Measurements from ENCODE around the gene XPC. TPM values are rescaled to one million over a fixed set of nuclear protein-coding genes. Genes with fewer than 3 reads are reported as not detected.

The XPC gene
- total RNA-seq, 5 donors from 2014 or later (not counting 1 experiment from before 2014, with no cell fraction given) = 67.8 to 90.7 (median 76.9) TPM

DNA sequence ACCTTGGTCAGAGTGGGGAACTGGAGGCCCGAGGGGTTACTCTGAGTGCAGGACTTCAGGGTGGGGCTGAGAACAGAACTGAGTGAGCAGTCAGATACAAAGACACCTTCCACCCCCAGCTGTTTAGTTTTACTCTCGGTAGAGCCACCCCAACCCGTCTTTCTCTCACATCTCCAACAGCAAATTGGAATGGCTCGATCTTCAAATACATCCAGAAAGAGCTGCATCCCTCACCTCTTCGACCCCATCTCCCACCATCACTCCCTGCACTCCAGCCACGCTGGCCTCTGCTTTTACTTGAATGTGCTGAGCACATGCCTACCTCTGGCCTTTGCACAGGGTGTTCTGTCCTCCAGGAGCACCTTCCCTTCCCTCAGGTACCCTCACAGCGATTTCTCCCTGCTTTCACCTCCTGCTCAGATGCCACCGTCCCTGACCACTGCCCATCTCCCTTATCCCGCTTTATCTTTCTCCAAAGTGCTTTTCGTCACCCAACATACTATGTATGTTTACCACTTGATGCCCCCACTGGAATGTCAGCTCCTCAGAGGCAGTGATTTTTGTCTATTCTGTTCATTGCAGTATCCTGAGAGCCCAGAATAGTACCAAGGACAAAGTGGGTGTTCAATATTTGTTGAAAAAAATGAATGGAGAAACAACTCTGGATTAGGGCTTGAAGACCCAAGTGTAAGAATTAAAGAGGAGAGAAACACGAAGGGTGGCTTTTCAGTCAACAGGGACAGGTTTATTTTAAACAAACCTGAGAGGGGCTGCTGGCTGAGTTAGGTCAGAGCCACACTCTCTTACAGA is 58.1 kb downstream of the XPC start:
- POLR2A ChIA-PET = no interaction called here

DNA sequence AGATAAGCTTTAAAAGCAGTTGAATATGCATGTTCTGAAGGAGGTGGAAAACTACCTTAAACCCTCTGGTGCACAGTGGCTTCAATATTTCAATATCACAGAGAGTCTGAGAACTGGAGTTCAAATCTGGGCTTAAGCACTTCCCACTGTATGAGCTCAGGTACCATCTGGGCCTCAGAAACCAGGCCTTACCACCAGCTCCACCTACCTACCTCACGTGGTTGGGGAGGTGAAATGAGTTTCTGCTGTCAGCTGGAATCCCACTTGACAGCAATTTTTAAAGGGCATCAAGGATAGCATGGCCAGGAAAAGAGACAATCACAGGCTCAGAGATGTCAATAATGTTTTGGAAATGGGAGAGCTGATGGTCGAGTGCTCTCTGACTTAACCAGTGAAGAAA is 58.8 kb downstream of the XPC start:
- Histone ChIP-seq H3K9me3 (no peaks in the 10 kb centered on the region), H3K27ac (ENCODE audit: low read length) (no peak overlapping the region), H3K4me1 (ENCODE audit: control insufficient read depth in 1 of 2, extremely low read depth in 1 of 2, insufficient read depth in 2 of 2, low read length in 2 of 2) (peaks cover 8 to 13% of the 10 kb centered on the region in 2 experiments), H3K27me3 (replicated peaks in 1 of 2; ENCODE audit: control insufficient read depth in 2 of 2, extremely low read depth in 1 of 2, insufficient read depth in 2 of 2, low read length in 1 of 2) (no peaks in the 10 kb centered on the region), H3K36me3 (ENCODE audit: control insufficient read depth in 2 of 2, extremely low read depth in 1 of 2, insufficient read depth in 1 of 2, low read length in 1 of 2) (peaks cover 10 to 43% of the 10 kb centered on the region in 2 donors), H3K4me3 (ENCODE audit: control insufficient read depth in 1 of 2, extremely low read depth in 1 of 2, low read length in 1 of 2) (no peak overlapping the region)
- DNase-seq (no peak), ATAC-seq (replicated peaks in 1 of 4) (no peak)
- H3K27ac Mint-ChIP-seq = no peak overlapping the region
- POLR2A ChIA-PET = no interaction called here
- peaks cover 27 to 35% (median 28%) of the 10 kb centered on the region in 3 donors for H3K4me1 Mint-ChIP-seq
- peaks cover 32% of the 10 kb centered on the region for H3K36me3 Mint-ChIP-seq
- H3K4me3 Mint-ChIP-seq = no peak overlapping the region
- no peaks in the 10 kb centered on the region for H3K27me3 Mint-ChIP-seq
- CTCF ChIA-PET = no interaction called here
- 100% methylated on average over 1 of the region's 2 CpGs for WGBS (ENCODE audit: insufficient coverage)
- no peaks in the 10 kb centered on the region for H3K9me3 Mint-ChIP-seq

More for the DNA sequence above, 58.1 kb downstream of the XPC start:
- no peak overlapping the region for H3K27ac ChIP-seq (ENCODE audit: low read length)
- H3K9me3 ChIP-seq = no peaks in the 10 kb centered on the region
- no peak overlapping the region for H3K4me3 ChIP-seq (ENCODE audit: control insufficient read depth in 1 of 2, extremely low read depth in 1 of 2, low read length in 1 of 2)
- no peak overlapping the region for H3K27ac Mint-ChIP-seq
- WGBS (ENCODE audit: insufficient coverage) = 93% methylated on average over 8 of the region's 11 CpGs
- H3K4me1 ChIP-seq (ENCODE audit: control insufficient read depth in 1 of 2, extremely low read depth in 1 of 2, insufficient read depth in 2 of 2, low read length in 2 of 2) = peaks cover 8 to 15% of the 10 kb centered on the region in 2 experiments
- DNase-seq (no peak), ATAC-seq (replicated peaks in 1 of 4) (no peak)
- H3K27me3 ChIP-seq (replicated peaks in 1 of 2; ENCODE audit: control insufficient read depth in 2 of 2, extremely low read depth in 1 of 2, insufficient read depth in 2 of 2, low read length in 1 of 2) = no peaks in the 10 kb centered on the region
- no peaks in the 10 kb centered on the region for H3K27me3 Mint-ChIP-seq
- H3K4me3 Mint-ChIP-seq = no peak overlapping the region
- H3K36me3 ChIP-seq (ENCODE audit: control insufficient read depth in 2 of 2, extremely low read depth in 1 of 2, insufficient read depth in 1 of 2, low read length in 1 of 2) = peaks cover 8 to 36% of the 10 kb centered on the region in 2 donors
- CTCF ChIA-PET = no interaction called here
- no peaks in the 10 kb centered on the region for H3K9me3 Mint-ChIP-seq
- peaks cover 27 to 36% (median 28%) of the 10 kb centered on the region in 3 donors for H3K4me1 Mint-ChIP-seq
- peaks cover 32% of the 10 kb centered on the region for H3K36me3 Mint-ChIP-seq

GRCh38 chr3:14118400-14119381 is 59.7 kb downstream of the XPC start:
- H3K36me3 Mint-ChIP-seq = peaks cover 41% of the 10 kb centered on the region
- Histone ChIP-seq H3K4me1 (ENCODE audit: control insufficient read depth in 1 of 2, extremely low read depth in 1 of 2, insufficient read depth in 2 of 2, low read length in 2 of 2) (peaks cover 7 to 8% of the 10 kb centered on the region in 2 experiments), H3K4me3 (ENCODE audit: control insufficient read depth in 1 of 2, extremely low read depth in 1 of 2, low read length in 1 of 2) (no peak overlapping the region), H3K9me3 (no peaks in the 10 kb centered on the region), H3K27ac (ENCODE audit: low read length) (no peak overlapping the region), H3K36me3 (ENCODE audit: control insufficient read depth in 2 of 2, extremely low read depth in 1 of 2, insufficient read depth in 1 of 2, low read length in 1 of 2) (peaks cover 14 to 52% of the 10 kb centered on the region in 2 donors), H3K27me3 (replicated peaks in 1 of 2; ENCODE audit: control insufficient read depth in 2 of 2, extremely low read depth in 1 of 2, insufficient read depth in 2 of 2, low read length in 1 of 2) (no peaks in the 10 kb centered on the region)
- no peaks in the 10 kb centered on the region for H3K27me3 Mint-ChIP-seq
- H3K27ac Mint-ChIP-seq = no peak overlapping the region
- H3K4me1 Mint-ChIP-seq = peaks cover 22 to 31% (median 23%) of the 10 kb centered on the region in 3 donors
- no peak overlapping the region for H3K4me3 Mint-ChIP-seq
- CTCF ChIA-PET = no interaction called here
- no peak for DNase-seq
- POLR2A ChIA-PET = no interaction called here
- no peak for ATAC-seq (replicated peaks in 1 of 4)
- 92% methylated on average over 12 of the region's 13 CpGs for WGBS (ENCODE audit: insufficient coverage)
- H3K9me3 Mint-ChIP-seq = no peaks in the 10 kb centered on the region

- Histone ChIP-seq H3K27me3 (replicated peaks in 1 of 2; ENCODE audit: control insufficient read depth in 2 of 2, extremely low read depth in 1 of 2, insufficient read depth in 2 of 2, low read length in 1 of 2) (no peaks in the 10 kb centered on the region), H3K36me3 (ENCODE audit: control insufficient read depth in 2 of 2, extremely low read depth in 1 of 2, insufficient read depth in 1 of 2, low read length in 1 of 2) (peaks cover 18 to 61% of the 10 kb centered on the region in 2 donors), H3K4me3 (ENCODE audit: control insufficient read depth in 1 of 2, extremely low read depth in 1 of 2, low read length in 1 of 2) (no peak overlapping the region), H3K9me3 (no peaks in the 10 kb centered on the region), H3K4me1 (ENCODE audit: control insufficient read depth in 1 of 2, extremely low read depth in 1 of 2, insufficient read depth in 2 of 2, low read length in 2 of 2) (no peaks in the 10 kb centered on the region), H3K27ac (ENCODE audit: low read length) (no peak overlapping the region)
- 92% methylated on average over 1 of the region's 10 CpGs for WGBS (ENCODE audit: insufficient coverage)
- H3K9me3 Mint-ChIP-seq = no peaks in the 10 kb centered on the region
- ATAC-seq (replicated peaks in 1 of 4) = no peak
- H3K27me3 Mint-ChIP-seq = no peaks in the 10 kb centered on the region
- H3K4me1 Mint-ChIP-seq = peaks cover 13 to 21% (median 13%) of the 10 kb centered on the region in 3 donors
- no peak overlapping the region for H3K27ac Mint-ChIP-seq
- POLR2A ChIA-PET = no interaction called here
- peaks cover 49% of the 10 kb centered on the region for H3K36me3 Mint-ChIP-seq
- no peak for DNase-seq
- no peak overlapping the region for H3K4me3 Mint-ChIP-seq
- CTCF ChIA-PET = no interaction called here
Measured at GRCh38 chr3:14117468-14118399, 60.7 kb downstream of the XPC start.

- WGBS (ENCODE audit: insufficient coverage) = 99% methylated on average over 6 of the region's 7 CpGs
- H3K36me3 ChIP-seq (ENCODE audit: control insufficient read depth in 2 of 2, extremely low read depth in 1 of 2, insufficient read depth in 1 of 2, low read length in 1 of 2) = peaks cover 22 to 61% of the 10 kb centered on the region in 2 donors
- H3K9me3 Mint-ChIP-seq = no peaks in the 10 kb centered on the region
- no peaks in the 10 kb centered on the region for H3K4me1 ChIP-seq (ENCODE audit: control insufficient read depth in 1 of 2, extremely low read depth in 1 of 2, insufficient read depth in 2 of 2, low read length in 2 of 2)
- no peaks in the 10 kb centered on the region for H3K9me3 ChIP-seq
- H3K27me3 ChIP-seq (replicated peaks in 1 of 2; ENCODE audit: control insufficient read depth in 2 of 2, extremely low read depth in 1 of 2, insufficient read depth in 2 of 2, low read length in 1 of 2) = no peaks in the 10 kb centered on the region
- no peaks in the 10 kb centered on the region for H3K4me1 Mint-ChIP-seq
- no peak overlapping the region for H3K27ac ChIP-seq (ENCODE audit: low read length)
- H3K36me3 Mint-ChIP-seq = peaks cover 46% of the 10 kb centered on the region
- ATAC-seq (replicated peaks in 1 of 4) = no peak
- H3K4me3 ChIP-seq (ENCODE audit: control insufficient read depth in 1 of 2, extremely low read depth in 1 of 2, low read length in 1 of 2) = no peak overlapping the region
- CTCF ChIA-PET = interaction anchor here (0.5 to 0.6 kb wide), 3 partner anchors 55 to 972 kb away, joined by 3 to 6 read pairs (median 4); no protein-coding TSS in a partner anchor
- no peak for DNase-seq
- H3K27ac Mint-ChIP-seq = no peak overlapping the region
- POLR2A ChIA-PET = no interaction called here
- no peak overlapping the region for H3K4me3 Mint-ChIP-seq
- H3K27me3 Mint-ChIP-seq = no peaks in the 10 kb centered on the region
Measured at GRCh38 chr3:14113965-14114635, 64.3 kb downstream of the XPC start.

Measured in T-cell (primary cell).